GM18907 (cell line): ENCODE results near the gene HDAC4.

Experiments
- ATAC-seq: cut with Tn5 transposase; IDR thresholded peaks from one replicate; pipeline ENCODE4 v1.9.1; 2021; ENCODE audit warnings: mild to moderate bottlenecking, moderate library complexity; ENCODE audit not compliant: unreplicated experiment

The HDAC4 gene

DNA sequence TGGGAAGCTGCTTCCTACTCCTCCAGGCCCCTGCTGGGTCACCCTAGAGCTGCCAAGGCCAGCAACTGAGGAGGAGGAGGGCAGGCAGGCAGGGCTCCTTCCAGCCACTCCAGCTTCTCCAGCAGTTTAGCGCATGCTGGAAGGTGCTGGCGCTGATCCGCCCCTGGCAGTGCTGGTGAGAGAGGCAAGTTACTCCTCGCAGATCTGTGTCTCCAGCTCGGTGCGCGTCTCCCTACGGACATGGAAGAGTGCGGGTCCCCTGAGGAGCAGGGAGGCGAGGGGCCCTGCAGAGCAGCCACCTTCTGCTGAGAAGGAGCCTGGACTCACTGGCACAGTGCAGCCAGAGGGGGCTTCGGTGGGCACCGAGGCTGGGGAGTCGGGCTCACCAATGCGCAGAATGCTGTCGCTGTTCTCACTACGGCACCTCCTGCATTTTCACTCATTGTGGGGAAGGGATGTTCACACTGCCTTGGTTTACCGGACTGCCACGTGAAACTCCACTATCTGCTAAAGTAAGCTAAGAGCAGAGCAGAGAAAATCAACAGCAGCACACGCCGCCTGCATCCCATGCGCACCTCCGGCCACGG is 206.0 kb downstream of the HDAC4 start:
- no peak for ATAC-seq

DNA sequence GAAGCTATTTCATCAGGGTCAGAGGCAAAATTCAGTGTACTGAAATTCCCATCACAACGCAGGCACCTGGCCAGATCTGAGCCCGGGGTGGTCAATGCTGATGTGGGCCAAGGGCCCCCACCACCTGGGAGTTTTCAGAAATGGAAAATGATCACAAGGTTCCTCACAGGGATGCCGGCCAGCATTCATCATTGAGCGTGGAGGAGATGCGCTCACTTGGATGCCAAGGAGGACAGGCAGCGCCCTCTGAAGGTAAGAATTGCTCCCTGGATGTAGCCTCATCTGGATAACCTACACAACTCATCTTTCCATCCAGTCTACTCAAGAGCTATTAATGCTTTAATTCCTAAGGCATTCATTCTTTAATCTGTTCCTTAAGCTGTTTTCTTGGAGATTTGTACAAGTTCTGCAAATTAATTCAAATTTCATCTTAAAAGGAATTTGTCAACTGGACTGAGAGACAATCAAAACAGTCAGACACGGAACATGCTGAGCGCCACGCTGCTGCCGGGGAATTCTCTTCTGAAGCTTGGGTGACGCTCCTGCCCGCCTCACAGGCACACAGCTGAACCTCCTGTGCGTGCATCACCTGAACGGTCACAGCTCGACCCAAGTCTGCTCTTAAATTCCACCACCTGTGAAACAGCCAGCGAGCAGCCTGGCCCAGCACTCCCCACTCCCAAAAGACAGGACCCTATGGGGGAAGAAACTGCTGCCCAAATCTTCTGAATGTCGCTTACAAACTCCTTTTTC is 206.7 kb downstream of the HDAC4 start:
- no peak for ATAC-seq

DNA sequence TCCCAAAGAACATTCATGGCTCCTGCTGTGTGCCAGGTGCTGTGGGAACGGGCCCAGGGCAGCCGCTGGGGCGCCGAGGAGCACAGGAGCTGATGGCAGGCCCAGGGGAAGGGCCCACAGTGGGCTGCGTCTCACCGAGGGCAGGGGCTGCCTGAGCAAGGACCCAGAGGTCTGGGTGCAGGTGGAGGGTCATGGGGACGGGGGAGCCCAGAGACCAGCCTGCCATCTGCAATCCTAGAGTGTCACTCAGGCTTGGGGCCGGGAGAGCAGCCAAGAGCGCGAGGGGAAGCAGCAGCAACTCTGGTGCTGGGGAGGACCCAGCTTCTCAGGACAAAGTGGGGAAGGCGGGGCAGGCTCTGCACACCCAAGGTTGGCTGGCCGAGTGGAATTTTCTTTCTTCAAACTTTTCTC is 207.4 kb downstream of the HDAC4 start:
- no peak for ATAC-seq

DNA sequence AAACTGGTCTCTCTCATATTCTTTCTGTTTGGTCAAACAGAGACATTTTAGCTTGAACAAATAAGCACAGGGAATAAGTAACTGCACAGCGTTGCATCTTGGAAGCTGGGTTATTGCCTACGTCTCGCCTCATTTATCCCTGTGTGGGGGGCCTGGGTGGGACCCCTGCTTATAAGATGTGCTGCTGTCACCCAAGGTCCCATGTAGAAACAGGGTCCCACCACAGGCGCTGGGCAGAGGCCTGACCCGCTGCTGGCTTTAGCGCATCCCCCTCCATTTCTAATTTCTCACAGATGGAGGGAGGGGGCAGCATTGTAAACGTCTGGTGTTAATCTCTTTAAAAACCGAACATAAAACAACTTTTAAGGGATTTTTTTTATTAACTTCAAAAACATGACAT is 207.8 kb downstream of the HDAC4 start:
- no peak for ATAC-seq

DNA sequence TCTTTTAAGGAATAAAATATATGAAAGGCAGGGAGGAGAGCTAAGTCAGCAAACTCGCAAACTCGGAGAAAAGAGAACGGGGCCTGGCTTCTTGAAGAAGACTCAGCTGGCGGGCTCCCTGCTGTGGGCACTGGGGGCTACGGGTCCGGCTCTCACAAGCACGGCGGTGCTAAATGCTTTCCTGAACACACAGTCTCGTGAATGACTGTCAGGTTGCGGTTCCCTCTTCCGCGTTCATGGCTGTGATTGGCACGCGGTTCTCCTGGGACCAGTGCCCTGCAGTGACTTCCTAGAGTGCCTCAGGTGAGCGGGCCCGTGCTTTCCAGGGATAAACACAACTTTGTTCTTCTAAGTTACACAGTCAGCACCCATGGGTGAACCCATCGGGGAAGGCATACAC is 208.4 kb downstream of the HDAC4 start:
- no peak for ATAC-seq

DNA sequence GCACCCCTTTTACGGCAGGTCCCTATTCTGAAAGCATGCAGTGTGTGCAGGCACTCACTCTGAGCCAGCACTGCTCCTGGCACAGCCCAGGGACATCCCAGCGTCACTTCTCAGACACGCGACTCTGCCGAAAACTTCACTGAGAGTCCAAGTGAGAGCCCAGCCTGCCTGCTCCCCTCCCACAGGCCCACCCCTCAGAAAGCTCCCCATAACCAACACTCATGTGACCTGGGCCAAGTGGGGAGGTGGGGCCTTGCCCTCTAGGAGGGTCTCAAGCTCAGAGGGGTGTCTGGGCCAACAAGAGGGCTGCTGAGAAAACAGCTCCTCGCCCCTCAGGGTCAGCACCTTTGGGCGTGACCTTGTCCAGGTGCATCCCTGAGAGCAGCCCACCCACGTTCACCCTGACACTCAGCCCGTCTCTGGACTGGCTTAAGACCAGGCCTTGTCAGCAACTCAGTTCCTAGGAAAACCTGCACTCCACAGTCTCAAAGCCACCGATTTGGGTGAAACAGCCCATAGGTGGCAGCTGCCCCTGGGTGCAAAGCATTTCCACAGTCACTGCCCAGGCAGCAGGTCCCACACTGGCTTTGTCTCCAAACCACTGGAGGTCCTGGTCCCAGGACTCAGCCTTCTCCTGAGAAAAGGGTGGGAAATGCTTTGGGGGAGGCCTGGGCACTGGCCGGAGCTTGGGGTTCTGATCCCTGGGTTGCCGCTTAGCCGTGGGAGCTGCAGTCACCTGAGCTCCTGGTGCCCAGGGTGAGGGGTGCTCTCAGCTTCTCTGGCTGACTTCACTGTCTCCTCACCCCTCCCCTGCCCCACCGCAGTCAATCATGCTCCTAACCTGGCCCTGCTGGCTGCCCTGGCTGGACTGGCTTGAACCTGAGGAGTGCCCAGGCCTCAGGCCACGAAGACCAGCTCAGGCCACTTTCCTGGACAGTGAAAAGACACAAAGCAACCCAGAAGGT is 209.6 kb downstream of the HDAC4 start:
- ATAC-seq: no peak

DNA sequence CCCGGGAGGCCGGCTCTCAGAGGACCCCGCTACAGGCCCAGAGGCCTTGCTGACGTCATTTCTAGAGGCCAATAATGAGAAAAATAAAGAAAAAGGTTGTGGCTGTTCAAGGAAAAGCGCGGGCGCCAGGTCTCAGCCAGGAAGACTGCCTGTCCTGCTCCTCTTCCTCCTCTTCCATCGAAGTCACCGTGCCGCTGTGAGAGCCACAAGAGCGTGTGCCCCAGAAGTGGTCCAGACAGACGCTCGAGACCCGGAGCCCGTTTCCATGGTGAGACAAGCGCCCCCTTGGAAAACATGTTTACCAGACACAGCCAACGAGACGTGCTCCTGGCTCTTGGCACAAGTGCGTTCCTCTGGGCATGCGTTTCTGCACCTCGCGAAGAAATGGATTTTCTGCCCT is 210.5 kb downstream of the HDAC4 start:
- ATAC-seq: no peak

DNA sequence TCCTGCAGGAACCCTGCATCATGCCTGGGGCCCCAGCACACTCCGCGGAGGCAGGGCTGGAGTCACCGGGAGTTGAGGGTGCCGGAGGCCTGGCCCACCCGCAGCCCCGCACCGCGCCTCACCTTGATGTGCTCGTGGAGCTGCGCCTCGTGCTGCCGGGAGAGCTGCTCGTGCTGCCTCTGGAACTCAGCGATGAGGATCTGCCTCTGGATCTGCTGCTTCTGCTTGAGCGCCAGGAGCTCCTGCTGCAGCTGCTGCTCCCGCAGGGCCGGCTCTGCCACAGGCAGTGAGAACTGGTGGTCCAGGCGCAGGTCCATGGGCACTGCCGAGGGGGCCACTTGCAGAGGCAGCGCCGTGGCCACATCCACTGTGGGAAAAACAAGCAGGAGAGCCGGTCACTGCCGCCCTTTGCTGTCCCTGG is 211.1 kb downstream of the HDAC4 start:
- no peak for ATAC-seq

DNA sequence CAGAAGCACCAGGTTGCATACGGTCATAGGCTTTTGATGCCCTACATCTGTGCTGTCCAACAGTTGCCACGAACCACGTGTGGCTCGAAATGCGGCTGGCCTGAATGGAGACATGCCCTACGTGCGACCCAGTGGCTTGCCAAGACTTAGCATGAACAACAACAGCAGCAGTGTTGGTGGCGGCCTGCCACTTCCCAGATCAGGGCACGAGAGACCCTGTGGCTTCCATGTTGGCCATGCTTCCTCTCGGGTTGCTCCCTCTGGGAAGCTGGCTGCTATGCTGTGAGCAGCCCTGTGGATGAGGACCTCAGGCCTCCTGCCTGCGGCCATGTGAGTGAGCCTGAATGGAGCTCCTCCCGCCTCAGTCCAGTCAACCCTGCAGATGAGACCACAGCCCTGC is 212.3 kb downstream of the HDAC4 start:
- no peak for ATAC-seq

DNA sequence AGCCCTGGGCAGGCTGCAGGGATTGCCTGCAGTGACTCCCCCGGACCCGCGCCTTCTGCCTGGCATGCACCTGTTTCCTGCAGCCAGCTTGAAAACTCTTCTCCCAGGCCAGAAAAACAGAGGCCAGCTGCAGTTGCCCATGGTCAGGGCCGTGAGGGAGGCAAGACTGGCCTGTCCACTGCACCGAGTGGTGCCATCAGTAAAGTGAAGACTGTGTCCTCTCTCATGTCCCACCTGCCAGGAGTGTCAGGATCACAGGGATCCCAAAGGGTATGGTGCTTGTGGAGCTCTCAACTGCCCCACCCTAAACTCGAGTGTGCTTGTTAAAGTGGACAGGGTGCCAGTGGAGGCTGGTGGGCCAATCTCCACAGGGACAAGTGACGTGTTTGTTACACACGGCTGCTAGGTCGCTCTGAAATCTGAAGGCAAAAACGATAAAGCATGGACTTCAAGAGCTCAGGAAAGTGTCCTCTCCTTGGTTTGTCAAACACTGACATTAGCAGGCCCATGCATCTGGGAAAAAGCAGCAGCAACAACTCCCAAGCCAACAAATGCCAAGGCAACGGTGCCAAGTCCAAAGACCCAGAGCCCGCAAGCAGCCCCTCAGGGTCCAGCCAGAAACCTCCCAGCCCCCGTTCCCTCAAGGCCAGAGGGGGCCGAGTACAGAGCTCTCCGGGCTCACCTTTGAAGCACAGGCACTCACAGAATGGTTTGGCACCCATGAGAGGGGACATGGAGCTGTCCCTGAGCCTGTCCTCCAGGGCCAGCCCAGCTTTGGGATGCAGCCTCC is 213.2 kb downstream of the HDAC4 start:
- no peak for ATAC-seq

DNA sequence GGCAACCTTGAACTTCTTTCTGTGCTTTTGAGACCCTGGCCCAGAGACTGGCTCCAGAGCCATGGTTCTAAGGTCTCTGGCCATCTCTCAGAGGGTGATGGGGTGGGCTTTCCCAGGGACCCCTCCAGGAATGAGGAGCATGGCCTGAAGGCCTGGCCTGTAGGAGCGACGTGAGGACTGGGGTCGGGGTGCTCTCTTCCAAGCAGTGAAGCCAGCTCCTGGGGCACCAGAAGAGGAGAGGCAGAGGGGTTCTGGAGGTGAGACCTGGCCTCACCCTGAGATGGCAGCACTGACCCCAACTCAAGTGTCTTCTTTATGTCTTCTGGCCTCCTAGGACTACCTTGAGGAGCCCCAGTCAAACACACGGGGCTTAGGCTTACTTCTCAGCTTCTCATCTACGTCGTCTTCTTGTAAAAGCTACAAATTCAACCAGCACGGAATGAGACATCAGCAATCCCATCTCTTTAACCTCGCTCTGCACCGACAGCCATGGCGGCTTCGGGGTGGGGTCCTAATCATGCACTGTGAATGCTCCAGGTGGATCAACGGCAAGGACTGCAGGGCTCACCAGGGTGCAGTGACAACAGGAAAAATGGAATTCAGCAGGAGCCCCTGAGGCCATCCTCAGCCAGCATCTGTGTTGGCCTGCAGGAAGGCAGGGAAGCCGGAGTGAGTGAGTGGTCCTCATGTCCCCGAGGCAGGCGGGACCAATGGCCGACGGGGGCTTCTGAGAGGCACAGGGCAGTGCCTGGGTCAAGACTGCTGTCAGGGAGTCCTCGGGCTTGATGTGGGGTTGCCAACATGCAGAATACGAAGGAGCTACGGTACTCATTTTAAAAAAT is 214.1 kb downstream of the HDAC4 start:
- no peak for ATAC-seq

DNA sequence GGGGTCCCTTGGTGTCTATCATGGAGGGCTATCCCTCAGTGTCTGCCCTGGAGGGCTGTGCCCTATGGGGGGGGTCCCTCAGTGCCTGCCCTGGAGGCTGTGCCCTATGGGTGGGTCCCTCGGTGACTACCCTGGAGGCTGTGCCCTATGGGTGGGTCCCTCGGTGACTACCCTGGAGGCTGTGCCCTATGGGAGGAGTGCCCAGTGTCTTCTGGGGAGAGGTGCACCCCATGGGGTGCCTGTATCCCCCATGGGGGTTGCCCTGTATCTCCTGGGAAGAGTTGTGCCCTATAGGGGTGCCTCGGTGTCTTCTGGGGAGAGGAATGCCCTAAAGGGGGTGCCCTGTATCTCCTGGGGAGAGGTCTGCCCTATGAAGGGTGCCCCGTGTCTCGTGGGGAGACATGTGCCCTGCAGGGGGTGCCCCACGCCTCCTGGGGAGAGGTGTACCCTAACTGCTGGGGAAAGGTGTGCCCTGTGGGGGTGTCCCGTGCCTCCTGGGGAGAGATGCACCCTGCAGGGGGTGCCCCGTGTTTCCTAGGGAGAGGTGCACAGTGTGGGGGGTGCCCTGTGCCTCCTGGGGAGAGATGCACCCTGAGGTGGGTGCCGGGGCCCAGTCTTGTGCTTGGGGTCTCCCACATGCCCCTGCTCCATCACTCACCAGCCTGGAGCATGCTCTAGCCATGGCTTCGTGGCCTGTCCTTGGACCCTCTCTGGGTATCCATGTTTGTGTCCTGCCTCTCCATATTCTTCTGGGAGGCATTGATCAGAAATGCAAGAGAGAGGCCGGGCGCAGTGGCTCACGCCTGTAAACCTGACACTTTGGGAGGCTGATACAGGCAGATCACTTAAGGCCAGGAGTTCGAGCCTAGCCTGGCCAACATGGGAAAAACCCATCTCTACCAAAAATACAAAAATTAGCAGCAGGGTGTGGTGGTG is 215.6 kb downstream of the HDAC4 start:
- ATAC-seq: no peak

DNA sequence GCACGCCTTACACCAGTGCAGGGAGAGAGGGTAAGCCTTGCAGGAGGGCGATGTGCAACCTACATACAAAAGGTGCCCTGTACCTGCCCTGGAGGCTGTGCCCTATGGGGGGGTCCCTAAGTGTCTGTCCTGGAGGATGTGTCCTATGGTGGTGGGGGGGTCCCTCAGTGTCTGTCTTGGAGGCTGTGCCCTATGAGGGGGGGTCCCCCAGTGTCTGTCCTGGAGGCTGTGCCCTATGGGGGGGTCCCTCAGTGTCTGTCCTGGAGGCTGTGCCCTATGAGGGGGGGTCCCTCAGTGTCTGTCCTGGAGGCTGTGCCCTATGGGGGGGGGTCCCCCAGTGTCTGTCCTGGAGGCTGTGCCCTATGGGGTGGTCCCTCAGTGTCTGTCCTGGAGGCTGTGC is 216.6 kb downstream of the HDAC4 start:
- ATAC-seq: no peak

DNA sequence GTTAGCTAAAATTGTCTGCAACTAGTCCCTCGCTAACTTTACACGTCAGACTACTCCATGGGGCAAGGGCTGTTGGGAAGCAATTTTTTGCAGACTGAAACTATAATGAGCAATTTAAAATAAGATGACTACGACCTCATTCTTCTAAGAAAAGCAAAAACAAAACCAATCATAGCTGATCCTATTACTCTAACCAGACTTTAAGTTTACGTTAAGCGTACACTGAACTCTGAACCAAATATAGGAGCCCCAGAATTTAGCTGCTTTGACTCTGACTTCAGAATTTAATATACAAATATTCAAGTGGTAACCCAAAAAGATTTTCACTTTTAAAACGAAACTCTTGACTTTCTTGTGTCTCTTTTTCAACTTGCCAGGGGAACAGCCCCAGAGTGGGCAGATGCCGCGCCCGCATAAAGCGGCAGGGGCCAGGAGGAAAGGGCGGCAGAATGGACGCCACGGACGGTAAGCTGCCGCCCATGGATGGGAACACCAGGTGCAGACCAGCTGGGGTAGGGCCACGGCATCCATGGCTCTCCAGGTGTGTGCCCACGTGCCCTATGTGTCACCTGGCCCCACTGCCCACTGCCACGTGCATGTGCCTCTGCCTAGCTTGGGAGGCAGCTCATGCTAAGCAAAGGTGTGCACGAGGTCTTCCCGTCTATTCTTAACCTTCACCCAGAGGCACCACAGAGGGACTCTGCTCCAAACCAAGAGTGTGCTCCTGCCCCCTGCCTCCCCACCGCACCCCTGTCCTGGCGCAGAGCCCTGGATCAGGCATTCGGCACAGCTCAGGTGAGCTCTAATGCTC is 217.6 kb downstream of the HDAC4 start:
- ATAC-seq: no peak

DNA sequence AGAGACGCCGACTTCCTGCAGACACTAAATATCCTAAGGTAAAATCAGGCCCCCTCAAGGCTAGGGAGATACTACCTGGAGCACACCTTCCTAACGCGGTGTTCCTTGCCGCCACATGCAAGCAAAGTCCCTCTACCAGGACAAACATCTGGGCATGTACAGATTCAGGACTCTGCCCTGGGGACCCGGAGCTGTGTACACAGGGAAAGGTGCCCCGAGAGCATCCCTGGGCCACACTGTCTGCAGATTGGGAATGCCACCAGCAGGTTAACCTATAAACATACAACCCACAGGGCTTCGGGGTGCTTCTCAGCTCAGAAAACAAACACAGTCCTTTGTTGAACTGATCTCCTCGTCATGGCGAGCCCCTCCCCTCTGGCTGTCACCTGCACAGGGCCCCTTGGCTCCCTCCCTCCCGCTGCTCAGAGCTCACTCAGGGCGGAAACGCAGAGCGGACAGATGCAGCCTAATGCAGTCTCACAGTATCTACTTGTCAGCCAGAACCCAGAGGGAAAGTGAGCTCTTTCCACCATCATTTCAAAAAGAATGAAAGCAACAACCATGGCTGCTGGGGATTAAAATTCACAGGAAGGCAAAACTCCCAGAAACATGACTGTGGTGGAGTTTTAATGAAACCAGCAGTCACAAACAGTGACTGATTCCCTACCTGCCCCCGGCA is 218.8 kb downstream of the HDAC4 start:
- no peak for ATAC-seq

DNA sequence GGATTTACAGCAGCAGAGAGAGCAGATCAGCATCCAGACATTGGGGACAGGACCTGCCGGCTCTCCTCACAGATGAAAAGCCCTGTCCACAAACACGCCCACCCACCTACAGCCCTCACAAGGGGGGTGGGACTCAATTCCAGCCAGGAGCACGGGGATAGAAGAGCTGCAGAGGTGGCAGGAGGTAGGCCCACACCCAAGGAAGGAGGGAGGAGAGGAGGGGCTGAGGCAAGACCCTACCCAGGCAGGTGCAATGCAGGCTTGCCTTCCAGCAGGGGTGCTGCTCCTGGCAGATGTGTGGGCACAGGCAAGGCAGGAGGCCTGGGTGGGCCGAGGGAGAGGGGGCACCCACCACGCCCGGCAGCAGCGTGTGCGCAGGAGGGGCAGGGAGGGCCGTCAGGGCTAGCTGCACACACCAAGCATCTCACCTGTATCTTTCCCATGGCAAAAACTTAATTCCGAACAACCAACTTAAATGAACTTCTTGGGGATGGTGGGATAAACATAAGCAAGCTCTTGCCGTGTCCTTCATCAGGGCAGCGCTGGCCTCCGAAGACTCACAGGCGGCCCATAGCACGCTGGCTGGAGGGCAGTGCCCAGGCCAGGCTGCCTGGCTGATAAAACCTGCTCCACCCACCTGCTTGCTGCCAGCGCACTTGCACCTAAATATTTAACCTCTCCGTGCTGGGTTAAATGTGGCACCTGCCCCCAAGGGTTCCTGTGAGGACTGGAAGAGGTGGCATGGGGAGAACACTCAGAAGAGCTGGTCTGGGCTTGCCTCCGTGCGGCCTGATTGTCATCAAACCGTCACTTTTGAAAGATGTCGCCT is 219.5 kb downstream of the HDAC4 start:
- no peak for ATAC-seq
